PC-9 (cell line): ENCODE results near the gene WFDC8.

ENCODE experiments used
- EZH2 ChIP-seq: fragments of 200-600 bp; sonication (generic); IDR thresholded peaks from 2 replicates; pipeline ENCODE4 v1.8.0; 2017; ENCODE audit warnings: antibody characterized with exemption, low read depth
- TF ChIP-seq, protein P1 (sequence below): fragments of 200-600 bp; sonication (generic); conservative IDR thresholded peaks from 2 replicates; pipeline ENCODE4 v1.6.1; 2017; ENCODE audit warnings: mixed run types, antibody characterized with exemption, mild to moderate bottlenecking, moderate library complexity

- TF ChIP-seq, protein P1, sequence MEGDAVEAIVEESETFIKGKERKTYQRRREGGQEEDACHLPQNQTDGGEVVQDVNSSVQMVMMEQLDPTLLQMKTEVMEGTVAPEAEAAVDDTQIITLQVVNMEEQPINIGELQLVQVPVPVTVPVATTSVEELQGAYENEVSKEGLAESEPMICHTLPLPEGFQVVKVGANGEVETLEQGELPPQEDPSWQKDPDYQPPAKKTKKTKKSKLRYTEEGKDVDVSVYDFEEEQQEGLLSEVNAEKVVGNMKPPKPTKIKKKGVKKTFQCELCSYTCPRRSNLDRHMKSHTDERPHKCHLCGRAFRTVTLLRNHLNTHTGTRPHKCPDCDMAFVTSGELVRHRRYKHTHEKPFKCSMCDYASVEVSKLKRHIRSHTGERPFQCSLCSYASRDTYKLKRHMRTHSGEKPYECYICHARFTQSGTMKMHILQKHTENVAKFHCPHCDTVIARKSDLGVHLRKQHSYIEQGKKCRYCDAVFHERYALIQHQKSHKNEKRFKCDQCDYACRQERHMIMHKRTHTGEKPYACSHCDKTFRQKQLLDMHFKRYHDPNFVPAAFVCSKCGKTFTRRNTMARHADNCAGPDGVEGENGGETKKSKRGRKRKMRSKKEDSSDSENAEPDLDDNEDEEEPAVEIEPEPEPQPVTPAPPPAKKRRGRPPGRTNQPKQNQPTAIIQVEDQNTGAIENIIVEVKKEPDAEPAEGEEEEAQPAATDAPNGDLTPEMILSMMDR = no peak
- no peak for TF ChIP-seq EZH2
Measured at GRCh38 chr20:45539382-45539781, 39.7 kb downstream of the WFDC8 start, which contains the start of gene WFDC6.
